GM12878 (cell line): ENCODE results near the gene XKRX. TPM values are rescaled to one million over a fixed set of nuclear protein-coding genes. Genes with fewer than 3 reads are reported as not detected.

Source experiments
- BCL11A ChIP-seq: IDR thresholded peaks from 2 replicates; pipeline ENCODE4 v1.6.1; 2011; ENCODE audit warnings: low read depth, low read length
- CREM ChIP-seq: IDR thresholded peaks from 2 replicates; pipeline ENCODE4 v1.6.1; 2014; ENCODE audit warnings: antibody characterized with exemption, low read depth
- EZH2 ChIP-seq: IDR thresholded peaks from 2 replicates; pipeline ENCODE4 v1.6.1; 2012; ENCODE audit warnings: low read depth, mild to moderate bottlenecking, control low read depth, inconsistent platforms, low read length, borderline replicate concordance; ENCODE audit not compliant: control insufficient read depth
- HCFC1 ChIP-seq: fragments of 150-350 bp; IDR thresholded peaks from 2 replicates; pipeline ENCODE4 v1.6.1; 2014; ENCODE audit warnings: low read length
- KAT2A ChIP-seq: conservative IDR thresholded peaks from 2 replicates; pipeline ENCODE4 v1.6.1; 2011; ENCODE audit warnings: low read depth, low read length; ENCODE audit not compliant: control insufficient read depth
- MYC ChIP-seq: IDR thresholded peaks from 2 replicates; pipeline ENCODE4 v1.6.1; 2011; ENCODE audit warnings: mild to moderate bottlenecking, low read length, moderate library complexity, inconsistent platforms; ENCODE audit not compliant: insufficient read depth, insufficient replicate concordance, insufficient read length, severe bottlenecking
- PAX8 ChIP-seq: fragments of 450-650 bp; IDR thresholded peaks from 2 replicates; pipeline ENCODE4 v1.6.1; 2017; ENCODE audit warnings: mild to moderate bottlenecking, moderate library complexity
- POLR2A ChIP-seq: IDR thresholded peaks from 2 replicates; pipeline ENCODE4 v1.6.1; 2011; ENCODE audit warnings: low read depth, mild to moderate bottlenecking, low read length
- SMAD1 ChIP-seq: fragments of 450-650 bp; IDR thresholded peaks from 2 replicates; pipeline ENCODE4 v1.6.1; 2018; ENCODE audit warnings: mild to moderate bottlenecking, low read depth; ENCODE audit not compliant: partially characterized antibody
- SMAD5 ChIP-seq: IDR thresholded peaks from 2 replicates; pipeline ENCODE4 v1.6.1; 2016; ENCODE audit warnings: antibody characterized with exemption, low read depth
- SREBF2 ChIP-seq: IDR thresholded peaks from 2 replicates; pipeline ENCODE4 v1.6.1; 2012; ENCODE audit warnings: mild to moderate bottlenecking, low read length
- STAT3 ChIP-seq: IDR thresholded peaks from 2 replicates; pipeline ENCODE4 v1.6.1; 2011; ENCODE audit warnings: low read depth, low read length, improper control_type of control experiment
- SUPT20H ChIP-seq: IDR thresholded peaks from 2 replicates; pipeline ENCODE4 v1.6.1; 2011; ENCODE audit warnings: low read depth, mild to moderate bottlenecking, low read length, moderate library complexity, borderline replicate concordance; ENCODE audit not compliant: control insufficient read depth
- ZBED1 ChIP-seq: IDR thresholded peaks from 2 replicates; pipeline ENCODE4 v1.6.1; 2016; ENCODE audit warnings: borderline replicate concordance
- ZZZ3 ChIP-seq: IDR thresholded peaks from 2 replicates; pipeline ENCODE4 v1.6.1; 2011; ENCODE audit warnings: low read depth; ENCODE audit not compliant: control insufficient read depth, insufficient read length
- polyA plus RNA-seq, 11 experiments: library from polyadenylated mRNA; depleted of rRNA in 4 of 11; unstranded in 6 of 11; stranded (reverse) in 5 of 11; fragments of >200 nt; fragmentation: Nextera tagmentation in 4 of 11; fragmentation: Illumina TruSeq in 1 of 11; extraction: Ambion mirVana in 4 of 11; extraction: Trizol in 1 of 11; gene quantifications; 1 replicate in 1 of 11; 2 replicates in 10 of 11; pipeline versions ENCODE4 v1.2.1 to v1.2.3, GENCODE V29; 2011 to 2016; ENCODE audit warnings: inconsistent platforms in 2 of 11, missing spikeins in 2 of 11, low read depth in 1 of 11
- total RNA-seq, 4 experiments: library from RNA; depleted of rRNA in 3 of 4; stranded (reverse); fragments of >200 nt in 3 of 4; fragmentation: Illumina TruSeq in 1 of 4; extraction: Trizol in 1 of 4; gene quantifications; 2 replicates each; pipeline versions ENCODE4 v1.2.1 to v1.2.3, GENCODE V29; 2013 to 2021
- TF ChIP-seq, protein P1 (sequence below): fragments of 450-650 bp; IDR thresholded peaks from 2 replicates; pipeline ENCODE4 v1.6.1; 2016; ENCODE audit warnings: mild to moderate bottlenecking
- TF ChIP-seq, protein P2 (sequence below): fragments of 450-650 bp; IDR thresholded peaks from 2 replicates; pipeline ENCODE4 v1.6.1; 2016; ENCODE audit warnings: mild to moderate bottlenecking
- TF ChIP-seq, protein P3 (sequence below): fragments of 450-650 bp; IDR thresholded peaks from 2 replicates; pipeline ENCODE4 v1.6.1; 2017; ENCODE audit warnings: borderline replicate concordance
- TF ChIP-seq, protein P4 (sequence below): fragments of 450-650 bp; formaldehyde crosslinking; IDR thresholded peaks from 2 replicates; pipeline ENCODE4 v1.5.0; 2022; ENCODE audit warnings: mild to moderate bottlenecking, missing genetic modification characterization

Gene XKRX
- total and polyA plus RNA-seq, 10 of the 15 experiments (the other 5 are each of a cell fraction or from before 2014, with no cell fraction given): 0.07 to 0.30 (median 0.22) TPM; not detected in 4

DNA sequence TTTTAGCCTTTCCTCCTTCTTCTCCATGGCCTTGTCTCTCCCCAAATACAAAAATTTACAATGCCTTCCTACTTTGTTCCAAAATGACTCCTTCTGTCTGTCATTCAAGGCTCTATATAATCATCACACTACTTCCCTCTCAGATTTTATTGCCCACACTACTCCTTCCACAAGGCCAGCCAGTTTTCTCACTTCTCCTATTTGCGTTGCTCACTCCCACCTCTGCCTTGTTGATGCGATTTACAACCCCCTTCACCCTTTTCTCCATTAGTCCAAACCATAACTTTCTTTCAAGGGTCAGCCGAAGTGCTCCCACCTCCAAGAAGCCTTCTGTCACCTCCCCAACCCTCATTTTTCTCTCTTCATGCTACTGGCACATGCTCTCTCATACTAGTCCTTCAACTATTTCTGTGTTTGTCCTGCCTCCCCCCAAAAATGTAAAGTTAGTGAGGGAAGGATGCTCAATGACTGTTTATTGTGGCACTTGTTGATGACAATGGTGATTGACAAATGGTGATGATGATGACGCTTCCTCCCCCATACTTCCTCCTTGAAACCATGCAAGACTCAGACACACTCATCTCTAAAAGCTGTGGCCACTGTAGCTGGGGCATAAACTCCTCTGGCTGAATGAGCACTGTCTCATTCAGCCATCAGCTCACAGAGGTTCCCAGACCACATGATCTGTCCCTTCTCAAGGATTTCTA lies 2.7 kb upstream of the XKRX start (continued):
- TF ChIP-seq KAT2A (no peak), SUPT20H (no peak), BCL11A (0 out of 2 replicates have a peak, but pooled peaks have one; percentile 25), MYC (no peak), POLR2A (no peak), SMAD5 (no peak), PAX8 (no peak), CREM (0 out of 2 replicates have a peak, but pooled peaks have one; percentile 58), EZH2 (no peak), HCFC1 (no peak), SREBF2 (no peak), ZBED1 (no peak), STAT3 (no peak), SMAD1 (no peak), ZZZ3 (no peak)
- TF ChIP-seq, protein P1, sequence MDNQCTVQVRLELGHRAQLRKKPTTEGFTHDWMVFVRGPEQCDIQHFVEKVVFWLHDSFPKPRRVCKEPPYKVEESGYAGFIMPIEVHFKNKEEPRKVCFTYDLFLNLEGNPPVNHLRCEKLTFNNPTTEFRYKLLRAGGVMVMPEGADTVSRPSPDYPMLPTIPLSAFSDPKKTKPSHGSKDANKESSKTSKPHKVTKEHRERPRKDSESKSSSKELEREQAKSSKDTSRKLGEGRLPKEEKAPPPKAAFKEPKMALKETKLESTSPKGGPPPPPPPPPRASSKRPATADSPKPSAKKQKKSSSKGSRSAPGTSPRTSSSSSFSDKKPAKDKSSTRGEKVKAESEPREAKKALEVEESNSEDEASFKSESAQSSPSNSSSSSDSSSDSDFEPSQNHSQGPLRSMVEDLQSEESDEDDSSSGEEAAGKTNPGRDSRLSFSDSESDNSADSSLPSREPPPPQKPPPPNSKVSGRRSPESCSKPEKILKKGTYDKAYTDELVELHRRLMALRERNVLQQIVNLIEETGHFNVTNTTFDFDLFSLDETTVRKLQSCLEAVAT: no peak
- TF ChIP-seq, protein P2, sequence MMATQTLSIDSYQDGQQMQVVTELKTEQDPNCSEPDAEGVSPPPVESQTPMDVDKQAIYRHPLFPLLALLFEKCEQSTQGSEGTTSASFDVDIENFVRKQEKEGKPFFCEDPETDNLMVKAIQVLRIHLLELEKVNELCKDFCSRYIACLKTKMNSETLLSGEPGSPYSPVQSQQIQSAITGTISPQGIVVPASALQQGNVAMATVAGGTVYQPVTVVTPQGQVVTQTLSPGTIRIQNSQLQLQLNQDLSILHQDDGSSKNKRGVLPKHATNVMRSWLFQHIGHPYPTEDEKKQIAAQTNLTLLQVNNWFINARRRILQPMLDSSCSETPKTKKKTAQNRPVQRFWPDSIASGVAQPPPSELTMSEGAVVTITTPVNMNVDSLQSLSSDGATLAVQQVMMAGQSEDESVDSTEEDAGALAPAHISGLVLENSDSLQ: peak; percentile 65
- TF ChIP-seq, protein P3, sequence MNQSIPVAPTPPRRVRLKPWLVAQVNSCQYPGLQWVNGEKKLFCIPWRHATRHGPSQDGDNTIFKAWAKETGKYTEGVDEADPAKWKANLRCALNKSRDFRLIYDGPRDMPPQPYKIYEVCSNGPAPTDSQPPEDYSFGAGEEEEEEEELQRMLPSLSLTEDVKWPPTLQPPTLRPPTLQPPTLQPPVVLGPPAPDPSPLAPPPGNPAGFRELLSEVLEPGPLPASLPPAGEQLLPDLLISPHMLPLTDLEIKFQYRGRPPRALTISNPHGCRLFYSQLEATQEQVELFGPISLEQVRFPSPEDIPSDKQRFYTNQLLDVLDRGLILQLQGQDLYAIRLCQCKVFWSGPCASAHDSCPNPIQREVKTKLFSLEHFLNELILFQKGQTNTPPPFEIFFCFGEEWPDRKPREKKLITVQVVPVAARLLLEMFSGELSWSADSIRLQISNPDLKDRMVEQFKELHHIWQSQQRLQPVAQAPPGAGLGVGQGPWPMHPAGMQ: no peak
- TF ChIP-seq, protein P4, sequence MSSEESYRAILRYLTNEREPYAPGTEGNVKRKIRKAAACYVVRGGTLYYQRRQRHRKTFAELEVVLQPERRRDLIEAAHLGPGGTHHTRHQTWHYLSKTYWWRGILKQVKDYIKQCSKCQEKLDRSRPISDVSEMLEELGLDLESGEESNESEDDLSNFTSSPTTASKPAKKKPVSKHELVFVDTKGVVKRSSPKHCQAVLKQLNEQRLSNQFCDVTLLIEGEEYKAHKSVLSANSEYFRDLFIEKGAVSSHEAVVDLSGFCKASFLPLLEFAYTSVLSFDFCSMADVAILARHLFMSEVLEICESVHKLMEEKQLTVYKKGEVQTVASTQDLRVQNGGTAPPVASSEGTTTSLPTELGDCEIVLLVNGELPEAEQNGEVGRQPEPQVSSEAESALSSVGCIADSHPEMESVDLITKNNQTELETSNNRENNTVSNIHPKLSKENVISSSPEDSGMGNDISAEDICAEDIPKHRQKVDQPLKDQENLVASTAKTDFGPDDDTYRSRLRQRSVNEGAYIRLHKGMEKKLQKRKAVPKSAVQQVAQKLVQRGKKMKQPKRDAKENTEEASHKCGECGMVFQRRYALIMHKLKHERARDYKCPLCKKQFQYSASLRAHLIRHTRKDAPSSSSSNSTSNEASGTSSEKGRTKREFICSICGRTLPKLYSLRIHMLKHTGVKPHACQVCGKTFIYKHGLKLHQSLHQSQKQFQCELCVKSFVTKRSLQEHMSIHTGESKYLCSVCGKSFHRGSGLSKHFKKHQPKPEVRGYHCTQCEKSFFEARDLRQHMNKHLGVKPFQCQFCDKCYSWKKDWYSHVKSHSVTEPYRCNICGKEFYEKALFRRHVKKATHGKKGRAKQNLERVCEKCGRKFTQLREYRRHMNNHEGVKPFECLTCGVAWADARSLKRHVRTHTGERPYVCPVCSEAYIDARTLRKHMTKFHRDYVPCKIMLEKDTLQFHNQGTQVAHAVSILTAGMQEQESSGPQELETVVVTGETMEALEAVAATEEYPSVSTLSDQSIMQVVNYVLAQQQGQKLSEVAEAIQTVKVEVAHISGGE (CRISPR knock-in tag): no peak
